Caco-2 (cell line): ENCODE measurements around the gene RNF187. TPM values are rescaled to one million over a fixed set of nuclear protein-coding genes. Genes with fewer than 3 reads are reported as not detected.

Experiments used
- BruUV-seq: library from RNA; stranded (reverse); fragments of 400-500 nt; replicated peaks from 2 replicates; lab custom pipeline; 2021; lab: Mats Ljungman, UMichigan
- CTCF ChIA-PET: fragments of 300-600 bp; sonication (Branson Sonifier 250); formaldehyde crosslinking; loops from one replicate; lab custom pipeline; 2022; ENCODE audit warnings: antibody characterized with exemption; lab: Charles Lee
- POLR2A ChIA-PET: fragments of 300-600 bp; sonication (Branson Sonifier 250); formaldehyde crosslinking; loops from one replicate; lab custom pipeline; 2022; ENCODE audit warnings: antibody characterized with exemption; lab: Charles Lee
- DNase-seq, 2 experiments: peaks; one replicate each; pipeline versions ENCODE4 v3.0.0 to v3.0.0-alpha.2; 2020 to 2022
- H3K27me3 ChIP-seq: replicated peaks from 2 replicates; pipeline ENCODE4 v1.6.0; 2011; ENCODE audit warnings: low read length; ENCODE audit not compliant: control insufficient read depth, insufficient read depth
- H3K36me3 ChIP-seq: 2 replicates; pipeline ENCODE4 v1.5.1; 2011; ENCODE audit warnings: low read length; ENCODE audit not compliant: control insufficient read depth, insufficient read depth
- H3K4me1 ChIP-seq: fragments of 250-450 bp; sonication (Bioruptor Pico); 2 replicates; pipeline ENCODE4 v1.5.1; 2020; ENCODE audit warnings: mild to moderate bottlenecking
- H3K4me3 ChIP-seq: 2 replicates; pipeline ENCODE4 v1.5.1; 2011; ENCODE audit warnings: low read depth, mild to moderate bottlenecking, control low read depth, low read length
- H3K9me3 ChIP-seq: fragments of 250-450 bp; sonication (Bioruptor Pico); 2 replicates; pipeline ENCODE4 v1.5.1; 2020; ENCODE audit warnings: mild to moderate bottlenecking, moderate library complexity
- H3K27ac Mint-ChIP-seq: one replicate; pipeline ENCODE4 v1.8.0; 2022; ENCODE audit warnings: mixed read lengths; ENCODE audit not compliant: unreplicated experiment
- H3K27me3 Mint-ChIP-seq: one replicate; pipeline ENCODE4 v1.8.0; 2022; ENCODE audit warnings: mixed read lengths; ENCODE audit not compliant: insufficient read depth, unreplicated experiment
- H3K36me3 Mint-ChIP-seq: one replicate; pipeline ENCODE4 v1.8.0; 2022; ENCODE audit warnings: mild to moderate bottlenecking, mixed read lengths; ENCODE audit not compliant: insufficient read depth, unreplicated experiment
- H3K4me1 Mint-ChIP-seq: one replicate; pipeline ENCODE4 v1.8.0; 2022; ENCODE audit warnings: low read depth, mixed read lengths; ENCODE audit not compliant: unreplicated experiment
- H3K4me3 Mint-ChIP-seq: one replicate; pipeline ENCODE4 v1.8.0; 2022; ENCODE audit warnings: mild to moderate bottlenecking, moderate library complexity, mixed read lengths; ENCODE audit not compliant: unreplicated experiment
- H3K9me3 Mint-ChIP-seq: one replicate; pipeline ENCODE4 v1.8.0; 2022; ENCODE audit warnings: mixed read lengths; ENCODE audit not compliant: unreplicated experiment
- intact Hi-C: fragments of 100-400 bp; cut with micrococcal nuclease; formaldehyde crosslinking; loops from one replicate; pipeline ENCODE4 v1.10.0; 2022; ENCODE audit not compliant: unreplicated experiment
- total RNA-seq: library from RNA; stranded (reverse); gene quantifications from 2 replicates; pipeline ENCODE4 v1.2.3, GENCODE V29; 2022
- TF ChIP-seq, protein P1 (sequence below), 2 experiments: fragments of 200-600 bp in 1 of 2; IDR thresholded peaks; 1 replicate in 1 of 2; 2 replicates in 1 of 2; pipeline versions ENCODE4 v1.5.1 to v1.8.0; 2011 to 2022; ENCODE audit warnings: antibody characterized with exemption in 1 of 2, control low read depth in 1 of 2, inconsistent platforms in 1 of 2, low read depth in 1 of 2, low read length in 1 of 2, mild to moderate bottlenecking in 1 of 2, moderate library complexity in 1 of 2; ENCODE audit not compliant: insufficient read depth in 1 of 2, severe bottlenecking in 1 of 2, unreplicated experiment in 1 of 2

Gene RNF187
- total RNA-seq, 1 experiment from 2014 or later: 164 TPM

DNA sequence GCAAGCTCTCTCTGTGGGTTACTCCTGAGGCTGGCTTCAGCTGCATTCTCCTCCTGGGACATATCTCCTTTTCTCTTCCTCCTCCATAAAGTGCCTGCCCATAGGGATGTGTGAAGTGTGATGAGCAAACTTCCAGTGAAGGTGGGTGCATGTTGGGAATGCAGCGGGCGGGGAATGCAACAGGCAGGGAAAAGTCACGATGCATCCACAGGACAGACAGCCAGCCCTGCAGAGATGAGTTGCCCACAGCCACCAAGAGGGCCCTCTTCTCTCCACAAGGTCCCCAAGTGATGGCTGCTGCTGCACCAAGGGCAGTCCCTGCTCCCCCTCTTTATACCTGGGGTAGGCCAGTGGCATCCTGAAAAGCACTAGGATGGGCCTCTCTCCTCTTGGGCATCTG is 33.6 kb upstream of the RNF187 start:
- TF ChIP-seq, protein P1, sequence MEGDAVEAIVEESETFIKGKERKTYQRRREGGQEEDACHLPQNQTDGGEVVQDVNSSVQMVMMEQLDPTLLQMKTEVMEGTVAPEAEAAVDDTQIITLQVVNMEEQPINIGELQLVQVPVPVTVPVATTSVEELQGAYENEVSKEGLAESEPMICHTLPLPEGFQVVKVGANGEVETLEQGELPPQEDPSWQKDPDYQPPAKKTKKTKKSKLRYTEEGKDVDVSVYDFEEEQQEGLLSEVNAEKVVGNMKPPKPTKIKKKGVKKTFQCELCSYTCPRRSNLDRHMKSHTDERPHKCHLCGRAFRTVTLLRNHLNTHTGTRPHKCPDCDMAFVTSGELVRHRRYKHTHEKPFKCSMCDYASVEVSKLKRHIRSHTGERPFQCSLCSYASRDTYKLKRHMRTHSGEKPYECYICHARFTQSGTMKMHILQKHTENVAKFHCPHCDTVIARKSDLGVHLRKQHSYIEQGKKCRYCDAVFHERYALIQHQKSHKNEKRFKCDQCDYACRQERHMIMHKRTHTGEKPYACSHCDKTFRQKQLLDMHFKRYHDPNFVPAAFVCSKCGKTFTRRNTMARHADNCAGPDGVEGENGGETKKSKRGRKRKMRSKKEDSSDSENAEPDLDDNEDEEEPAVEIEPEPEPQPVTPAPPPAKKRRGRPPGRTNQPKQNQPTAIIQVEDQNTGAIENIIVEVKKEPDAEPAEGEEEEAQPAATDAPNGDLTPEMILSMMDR (IDR thresholded peaks at IDR 0.05; ENCODE audit: insufficient read depth in 1 of 2, low read depth in 1 of 2, low read length in 1 of 2, severe bottlenecking in 1 of 2, unreplicated experiment in 1 of 2): no peak
- Histone ChIP-seq H3K36me3 (no peaks in the 10 kb centered on the region), H3K27me3 (no peaks in the 10 kb centered on the region), H3K4me3 (no peak overlapping the region), H3K9me3 (no peaks in the 10 kb centered on the region), H3K4me1 (peaks cover 30% of the 10 kb centered on the region)
- intact Hi-C loops: no loop called here
- no peak overlapping the region for H3K27ac Mint-ChIP-seq
- ChIA-PET CTCF (no interaction called here), POLR2A (no interaction called here)
- no peak for DNase-seq
- no peaks in the 10 kb centered on the region for H3K9me3 Mint-ChIP-seq
- H3K36me3 Mint-ChIP-seq: peaks cover 55% of the 10 kb centered on the region
- no peak overlapping the region for H3K4me3 Mint-ChIP-seq
- no TSS peak for BruUV-seq
- H3K27me3 Mint-ChIP-seq: no peaks in the 10 kb centered on the region
- H3K4me1 Mint-ChIP-seq: peaks cover 27% of the 10 kb centered on the region

DNA sequence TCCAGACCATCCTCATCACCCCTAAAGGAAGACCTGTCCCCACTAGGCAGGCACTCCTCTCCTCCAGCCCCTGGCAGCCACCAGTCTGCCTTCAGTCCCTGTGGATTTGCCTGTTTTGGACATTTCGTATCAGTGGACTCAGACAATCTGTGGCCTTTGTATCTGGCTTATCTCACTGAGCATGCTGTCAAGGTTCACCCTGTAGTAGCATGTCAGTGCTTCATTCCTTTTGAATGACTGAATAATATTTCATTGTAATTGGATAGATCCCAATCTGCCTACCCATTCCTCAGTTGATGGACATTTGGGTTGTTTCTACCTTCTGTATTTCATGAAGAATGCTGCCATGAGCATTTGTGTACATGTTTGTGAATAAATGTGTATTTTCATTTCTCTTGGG is 32.9 kb upstream of the RNF187 start:
- no peaks in the 10 kb centered on the region for H3K36me3 ChIP-seq
- peak overlapping the region; percentile 79 for H3K27ac Mint-ChIP-seq
- POLR2A ChIA-PET: no interaction called here
- no peaks in the 10 kb centered on the region for H3K27me3 Mint-ChIP-seq
- H3K4me3 Mint-ChIP-seq: no peak overlapping the region
- H3K36me3 Mint-ChIP-seq: peaks cover 61% of the 10 kb centered on the region
- H3K4me1 Mint-ChIP-seq: peaks cover 26% of the 10 kb centered on the region
- H3K4me1 ChIP-seq: peaks cover 24% of the 10 kb centered on the region
- CTCF ChIA-PET: no interaction called here
- TF ChIP-seq, protein P1 (IDR thresholded peaks at IDR 0.05; ENCODE audit: insufficient read depth in 1 of 2, low read depth in 1 of 2, low read length in 1 of 2, severe bottlenecking in 1 of 2, unreplicated experiment in 1 of 2): no peak
- H3K9me3 Mint-ChIP-seq: no peaks in the 10 kb centered on the region
- intact Hi-C loops: no loop called here
- no TSS peak for BruUV-seq
- no peaks in the 10 kb centered on the region for H3K27me3 ChIP-seq
- no peak for DNase-seq
- H3K4me3 ChIP-seq: no peak overlapping the region
- no peaks in the 10 kb centered on the region for H3K9me3 ChIP-seq

DNA sequence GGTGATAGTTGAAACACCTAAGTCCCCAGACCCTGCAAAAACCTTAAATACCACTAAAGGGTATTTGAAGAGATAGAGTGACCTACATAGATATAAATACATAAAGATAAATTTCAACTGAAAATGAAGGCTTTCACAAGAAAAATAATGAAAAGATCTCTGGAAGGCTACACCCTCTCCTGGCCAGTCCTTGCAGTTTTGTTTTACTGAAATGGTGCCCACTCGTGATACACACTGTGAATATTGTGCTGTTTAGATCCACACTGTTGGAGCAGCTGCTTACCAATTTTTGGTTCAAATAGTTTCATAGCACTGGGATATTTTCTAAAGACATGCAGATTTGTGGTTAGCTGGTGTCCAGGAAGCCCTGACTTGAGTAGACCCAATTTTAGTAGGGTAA is 31.5 kb upstream of the RNF187 start:
- Histone ChIP-seq H3K27me3 (no peaks in the 10 kb centered on the region), H3K36me3 (no peaks in the 10 kb centered on the region), H3K4me1 (peaks cover 21% of the 10 kb centered on the region), H3K9me3 (no peaks in the 10 kb centered on the region), H3K4me3 (no peak overlapping the region)
- Mint-ChIP-seq H3K36me3 (peaks cover 72% of the 10 kb centered on the region), H3K4me1 (peaks cover 28% of the 10 kb centered on the region), H3K27me3 (no peaks in the 10 kb centered on the region), H3K4me3 (peak overlapping the region; percentile 93), H3K27ac (no peak overlapping the region), H3K9me3 (no peaks in the 10 kb centered on the region)
- TF ChIP-seq, protein P1 (IDR thresholded peaks at IDR 0.05; ENCODE audit: insufficient read depth in 1 of 2, low read depth in 1 of 2, low read length in 1 of 2, severe bottlenecking in 1 of 2, unreplicated experiment in 1 of 2): peak; percentile 26 to 27
- CTCF ChIA-PET: interaction anchor here (1.0 kb wide), 1 partner anchor 16 kb away, joined by 7 read pairs; no protein-coding TSS in a partner anchor
- POLR2A ChIA-PET: interaction anchor here (1.1 kb wide), 1 partner anchor 22 kb away, joined by 4 read pairs; no protein-coding TSS in a partner anchor
- intact Hi-C loops: loop anchor here (2.0 to 5.0 kb wide), 3 partner anchors 47 to 243 kb away; no protein-coding TSS in a partner anchor
- no TSS peak for BruUV-seq
- DNase-seq: no peak
